ENCODE data around the gene AJAP1. TPM values are rescaled to one million over a fixed set of nuclear protein-coding genes. Genes with fewer than 3 reads are reported as not detected.

The AJAP1 gene
- total and polyA plus RNA-seq, 2 experiments from 2014 or later: 0.13 to 0.64 TPM

GRCh38 chr1:4733446-4734177 lies 79.2 kb downstream of the AJAP1 start:
- Histone ChIP-seq H3K27me3 (no peaks in the 10 kb centered on the region), H3K4me2 (no peak overlapping the region), H3K4me3 (no peak overlapping the region), H3K9me2 (replicated peaks; ENCODE audit: insufficient read depth) (no peaks in the 10 kb centered on the region), H3K9me3 (ENCODE audit: low read depth) (no peaks in the 10 kb centered on the region), H3K36me3 (replicated peaks; ENCODE audit: insufficient read depth, low read depth) (no peaks in the 10 kb centered on the region), H3K79me2 (no peaks in the 10 kb centered on the region), H3K27ac (no peak overlapping the region), H4K20me1 (ENCODE audit: insufficient read depth, poor library complexity, severe bottlenecking) (no peaks in the 10 kb centered on the region), H2AFZ (no peak overlapping the region), H3K4me1 (ENCODE audit: insufficient read depth) (no peaks in the 10 kb centered on the region)
- 91% methylated on average over 27 of the region's 27 CpGs for WGBS (ENCODE audit: low lambda C conversion rate, missing lambda C conversion rate)
- TF ChIP-seq, protein P1, sequence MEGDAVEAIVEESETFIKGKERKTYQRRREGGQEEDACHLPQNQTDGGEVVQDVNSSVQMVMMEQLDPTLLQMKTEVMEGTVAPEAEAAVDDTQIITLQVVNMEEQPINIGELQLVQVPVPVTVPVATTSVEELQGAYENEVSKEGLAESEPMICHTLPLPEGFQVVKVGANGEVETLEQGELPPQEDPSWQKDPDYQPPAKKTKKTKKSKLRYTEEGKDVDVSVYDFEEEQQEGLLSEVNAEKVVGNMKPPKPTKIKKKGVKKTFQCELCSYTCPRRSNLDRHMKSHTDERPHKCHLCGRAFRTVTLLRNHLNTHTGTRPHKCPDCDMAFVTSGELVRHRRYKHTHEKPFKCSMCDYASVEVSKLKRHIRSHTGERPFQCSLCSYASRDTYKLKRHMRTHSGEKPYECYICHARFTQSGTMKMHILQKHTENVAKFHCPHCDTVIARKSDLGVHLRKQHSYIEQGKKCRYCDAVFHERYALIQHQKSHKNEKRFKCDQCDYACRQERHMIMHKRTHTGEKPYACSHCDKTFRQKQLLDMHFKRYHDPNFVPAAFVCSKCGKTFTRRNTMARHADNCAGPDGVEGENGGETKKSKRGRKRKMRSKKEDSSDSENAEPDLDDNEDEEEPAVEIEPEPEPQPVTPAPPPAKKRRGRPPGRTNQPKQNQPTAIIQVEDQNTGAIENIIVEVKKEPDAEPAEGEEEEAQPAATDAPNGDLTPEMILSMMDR (IDR thresholded peaks at IDR 0.05; ENCODE audit: poor library complexity): no peak
- TF ChIP-seq EZH2phosphoT487 (IDR thresholded peaks at IDR 0.05; ENCODE audit: low read depth, severe bottlenecking, unreplicated experiment) (no peak), EZH2 (IDR thresholded peaks at IDR 0.05; ENCODE audit: borderline replicate concordance) (no peak)
- DNase-seq (ENCODE audit: low spot score): no peak

GRCh38 chr1:4734219-4734618 lies 79.8 kb downstream of the AJAP1 start:
- Histone ChIP-seq H4K20me1 (ENCODE audit: insufficient read depth, poor library complexity, severe bottlenecking) (no peaks in the 10 kb centered on the region), H3K4me2 (no peak overlapping the region), H3K36me3 (replicated peaks; ENCODE audit: insufficient read depth, low read depth) (no peaks in the 10 kb centered on the region), H3K79me2 (no peaks in the 10 kb centered on the region), H3K4me1 (ENCODE audit: insufficient read depth) (no peaks in the 10 kb centered on the region), H2AFZ (no peak overlapping the region), H3K9me3 (ENCODE audit: low read depth) (no peaks in the 10 kb centered on the region), H3K27ac (no peak overlapping the region), H3K4me3 (no peak overlapping the region), H3K27me3 (no peaks in the 10 kb centered on the region), H3K9me2 (replicated peaks; ENCODE audit: insufficient read depth) (no peaks in the 10 kb centered on the region)
- TF ChIP-seq EZH2 (IDR thresholded peaks at IDR 0.05; ENCODE audit: borderline replicate concordance) (no peak), EZH2phosphoT487 (IDR thresholded peaks at IDR 0.05; ENCODE audit: low read depth, severe bottlenecking, unreplicated experiment) (no peak)
- TF ChIP-seq, protein P1 (IDR thresholded peaks at IDR 0.05; ENCODE audit: poor library complexity): no peak
- 76% methylated on average over 6 of the region's 6 CpGs for WGBS (ENCODE audit: low lambda C conversion rate, missing lambda C conversion rate)
- no peak for DNase-seq (ENCODE audit: low spot score)

GRCh38 chr1:4734791-4735190 lies 80.4 kb downstream of the AJAP1 start:
- no peak overlapping the region for H2AFZ ChIP-seq
- no peaks in the 10 kb centered on the region for H3K4me1 ChIP-seq (ENCODE audit: insufficient read depth)
- H3K79me2 ChIP-seq: no peaks in the 10 kb centered on the region
- DNase-seq (ENCODE audit: low spot score): no peak
- no peaks in the 10 kb centered on the region for H3K9me2 ChIP-seq (replicated peaks; ENCODE audit: insufficient read depth)
- H4K20me1 ChIP-seq (ENCODE audit: insufficient read depth, poor library complexity, severe bottlenecking): no peaks in the 10 kb centered on the region
- no peaks in the 10 kb centered on the region for H3K36me3 ChIP-seq (replicated peaks; ENCODE audit: insufficient read depth, low read depth)
- WGBS (ENCODE audit: low lambda C conversion rate, missing lambda C conversion rate): 90% methylated on average over 22 of the region's 22 CpGs
- no peaks in the 10 kb centered on the region for H3K9me3 ChIP-seq (ENCODE audit: low read depth)
- H3K27me3 ChIP-seq: no peaks in the 10 kb centered on the region
- H3K4me3 ChIP-seq: no peak overlapping the region
- TF ChIP-seq EZH2 (IDR thresholded peaks at IDR 0.05; ENCODE audit: borderline replicate concordance): no peak
- no peak for TF ChIP-seq EZH2phosphoT487 (IDR thresholded peaks at IDR 0.05; ENCODE audit: low read depth, severe bottlenecking, unreplicated experiment)
- TF ChIP-seq, protein P1 (IDR thresholded peaks at IDR 0.05; ENCODE audit: poor library complexity): no peak
- no peak overlapping the region for H3K27ac ChIP-seq
- no peak overlapping the region for H3K4me2 ChIP-seq
